H1 (cell line): ENCODE results near the gene KCTD11. TPM values are rescaled to one million over a fixed set of nuclear protein-coding genes. Genes with fewer than 3 reads are reported as not detected.

Experiments used
- ATF2 ChIP-seq: IDR thresholded peaks from 2 replicates; pipeline ENCODE4 v1.6.1; 2012; ENCODE audit warnings: low read length, inconsistent platforms
- CHD1 ChIP-seq: IDR thresholded peaks from 2 replicates; pipeline ENCODE4 v1.6.1; 2012; ENCODE audit warnings: low read depth, low read length, improper control_type of control experiment
- CREB1 ChIP-seq: IDR thresholded peaks from 2 replicates; pipeline ENCODE4 v1.6.1; 2012; ENCODE audit warnings: inconsistent platforms
- EP300 ChIP-seq, 2 experiments: IDR thresholded peaks; 1 replicate in 1 of 2; 2 replicates in 1 of 2; pipeline ENCODE4 v1.6.1; 2011 to 2012; ENCODE audit warnings: low read depth in 2 of 2, low read length in 2 of 2, mild to moderate bottlenecking in 2 of 2, borderline replicate concordance in 1 of 2, inconsistent platforms in 1 of 2, moderate library complexity in 1 of 2
- KDM4A ChIP-seq: IDR thresholded peaks from one replicate; pipeline ENCODE4 v1.7.1; 2012; ENCODE audit warnings: low read depth, mild to moderate bottlenecking, moderate library complexity, low read length, inconsistent platforms; ENCODE audit not compliant: severe bottlenecking
- NRF1 ChIP-seq: IDR thresholded peaks from 2 replicates; pipeline ENCODE4 v1.6.1; 2011; ENCODE audit warnings: mild to moderate bottlenecking, low read depth, low read length, improper control_type of control experiment
- TAF7 ChIP-seq: optimal IDR thresholded peaks from 2 replicates; pipeline ENCODE3; 2011; ENCODE audit warnings: low read depth, mild to moderate bottlenecking, inconsistent platforms, low read length, moderate library complexity, borderline replicate concordance
- polyA plus RNA-seq, 7 experiments: library from polyadenylated mRNA; depleted of rRNA in 3 of 7; stranded (reverse) in 5 of 7; unstranded in 2 of 7; fragments of >200 nt in 5 of 7; fragments of 200-250 nt in 2 of 7; gene quantifications; 1 replicate in 5 of 7; 2 replicates in 1 of 7; 4 replicates in 1 of 7; pipeline versions ENCODE4 v1.2.1 to v1.2.3, GENCODE V29; 2011 to 2013; ENCODE audit warnings: missing spikeins in 2 of 7, mixed read lengths in 2 of 7
- total RNA-seq: library from RNA; stranded (reverse); fragmentation: NEBNext Ultra II Directional; extraction: Animal tissue kit (Norgen Biotek cat#: 25700); gene quantifications from 2 replicates; pipeline ENCODE4 v1.2.1, GENCODE V29; 2021
- TF ChIP-seq, protein P1 (sequence below): fragments of 300-600 bp; sonication (generic); IDR thresholded peaks from 2 replicates; pipeline ENCODE4 v1.7.1; 2012; ENCODE audit warnings: low read length, moderate library complexity, mild to moderate bottlenecking, inconsistent platforms; ENCODE audit not compliant: insufficient replicate concordance
- TF ChIP-seq, protein P2 (sequence below): IDR thresholded peaks from 2 replicates; pipeline ENCODE4 v1.6.1; 2011; ENCODE audit warnings: low read length, improper control_type of control experiment

Gene KCTD11
- total and polyA plus RNA-seq, 2 of the 8 experiments (the other 6 are each of a cell fraction or from before 2014, with no cell fraction given): 8.6 to 9.2 TPM

- TF ChIP-seq, protein P1, sequence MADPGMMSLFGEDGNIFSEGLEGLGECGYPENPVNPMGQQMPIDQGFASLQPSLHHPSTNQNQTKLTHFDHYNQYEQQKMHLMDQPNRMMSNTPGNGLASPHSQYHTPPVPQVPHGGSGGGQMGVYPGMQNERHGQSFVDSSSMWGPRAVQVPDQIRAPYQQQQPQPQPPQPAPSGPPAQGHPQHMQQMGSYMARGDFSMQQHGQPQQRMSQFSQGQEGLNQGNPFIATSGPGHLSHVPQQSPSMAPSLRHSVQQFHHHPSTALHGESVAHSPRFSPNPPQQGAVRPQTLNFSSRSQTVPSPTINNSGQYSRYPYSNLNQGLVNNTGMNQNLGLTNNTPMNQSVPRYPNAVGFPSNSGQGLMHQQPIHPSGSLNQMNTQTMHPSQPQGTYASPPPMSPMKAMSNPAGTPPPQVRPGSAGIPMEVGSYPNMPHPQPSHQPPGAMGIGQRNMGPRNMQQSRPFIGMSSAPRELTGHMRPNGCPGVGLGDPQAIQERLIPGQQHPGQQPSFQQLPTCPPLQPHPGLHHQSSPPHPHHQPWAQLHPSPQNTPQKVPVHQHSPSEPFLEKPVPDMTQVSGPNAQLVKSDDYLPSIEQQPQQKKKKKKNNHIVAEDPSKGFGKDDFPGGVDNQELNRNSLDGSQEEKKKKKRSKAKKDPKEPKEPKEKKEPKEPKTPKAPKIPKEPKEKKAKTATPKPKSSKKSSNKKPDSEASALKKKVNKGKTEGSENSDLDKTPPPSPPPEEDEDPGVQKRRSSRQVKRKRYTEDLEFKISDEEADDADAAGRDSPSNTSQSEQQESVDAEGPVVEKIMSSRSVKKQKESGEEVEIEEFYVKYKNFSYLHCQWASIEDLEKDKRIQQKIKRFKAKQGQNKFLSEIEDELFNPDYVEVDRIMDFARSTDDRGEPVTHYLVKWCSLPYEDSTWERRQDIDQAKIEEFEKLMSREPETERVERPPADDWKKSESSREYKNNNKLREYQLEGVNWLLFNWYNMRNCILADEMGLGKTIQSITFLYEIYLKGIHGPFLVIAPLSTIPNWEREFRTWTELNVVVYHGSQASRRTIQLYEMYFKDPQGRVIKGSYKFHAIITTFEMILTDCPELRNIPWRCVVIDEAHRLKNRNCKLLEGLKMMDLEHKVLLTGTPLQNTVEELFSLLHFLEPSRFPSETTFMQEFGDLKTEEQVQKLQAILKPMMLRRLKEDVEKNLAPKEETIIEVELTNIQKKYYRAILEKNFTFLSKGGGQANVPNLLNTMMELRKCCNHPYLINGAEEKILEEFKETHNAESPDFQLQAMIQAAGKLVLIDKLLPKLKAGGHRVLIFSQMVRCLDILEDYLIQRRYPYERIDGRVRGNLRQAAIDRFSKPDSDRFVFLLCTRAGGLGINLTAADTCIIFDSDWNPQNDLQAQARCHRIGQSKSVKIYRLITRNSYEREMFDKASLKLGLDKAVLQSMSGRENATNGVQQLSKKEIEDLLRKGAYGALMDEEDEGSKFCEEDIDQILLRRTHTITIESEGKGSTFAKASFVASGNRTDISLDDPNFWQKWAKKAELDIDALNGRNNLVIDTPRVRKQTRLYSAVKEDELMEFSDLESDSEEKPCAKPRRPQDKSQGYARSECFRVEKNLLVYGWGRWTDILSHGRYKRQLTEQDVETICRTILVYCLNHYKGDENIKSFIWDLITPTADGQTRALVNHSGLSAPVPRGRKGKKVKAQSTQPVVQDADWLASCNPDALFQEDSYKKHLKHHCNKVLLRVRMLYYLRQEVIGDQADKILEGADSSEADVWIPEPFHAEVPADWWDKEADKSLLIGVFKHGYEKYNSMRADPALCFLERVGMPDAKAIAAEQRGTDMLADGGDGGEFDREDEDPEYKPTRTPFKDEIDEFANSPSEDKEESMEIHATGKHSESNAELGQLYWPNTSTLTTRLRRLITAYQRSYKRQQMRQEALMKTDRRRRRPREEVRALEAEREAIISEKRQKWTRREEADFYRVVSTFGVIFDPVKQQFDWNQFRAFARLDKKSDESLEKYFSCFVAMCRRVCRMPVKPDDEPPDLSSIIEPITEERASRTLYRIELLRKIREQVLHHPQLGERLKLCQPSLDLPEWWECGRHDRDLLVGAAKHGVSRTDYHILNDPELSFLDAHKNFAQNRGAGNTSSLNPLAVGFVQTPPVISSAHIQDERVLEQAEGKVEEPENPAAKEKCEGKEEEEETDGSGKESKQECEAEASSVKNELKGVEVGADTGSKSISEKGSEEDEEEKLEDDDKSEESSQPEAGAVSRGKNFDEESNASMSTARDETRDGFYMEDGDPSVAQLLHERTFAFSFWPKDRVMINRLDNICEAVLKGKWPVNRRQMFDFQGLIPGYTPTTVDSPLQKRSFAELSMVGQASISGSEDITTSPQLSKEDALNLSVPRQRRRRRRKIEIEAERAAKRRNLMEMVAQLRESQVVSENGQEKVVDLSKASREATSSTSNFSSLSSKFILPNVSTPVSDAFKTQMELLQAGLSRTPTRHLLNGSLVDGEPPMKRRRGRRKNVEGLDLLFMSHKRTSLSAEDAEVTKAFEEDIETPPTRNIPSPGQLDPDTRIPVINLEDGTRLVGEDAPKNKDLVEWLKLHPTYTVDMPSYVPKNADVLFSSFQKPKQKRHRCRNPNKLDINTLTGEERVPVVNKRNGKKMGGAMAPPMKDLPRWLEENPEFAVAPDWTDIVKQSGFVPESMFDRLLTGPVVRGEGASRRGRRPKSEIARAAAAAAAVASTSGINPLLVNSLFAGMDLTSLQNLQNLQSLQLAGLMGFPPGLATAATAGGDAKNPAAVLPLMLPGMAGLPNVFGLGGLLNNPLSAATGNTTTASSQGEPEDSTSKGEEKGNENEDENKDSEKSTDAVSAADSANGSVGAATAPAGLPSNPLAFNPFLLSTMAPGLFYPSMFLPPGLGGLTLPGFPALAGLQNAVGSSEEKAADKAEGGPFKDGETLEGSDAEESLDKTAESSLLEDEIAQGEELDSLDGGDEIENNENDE: no peak
- TF ChIP-seq CREB1 (no peak), TAF7 (no peak), ATF2 (no peak), CHD1 (no peak), NRF1 (no peak), KDM4A (no peak), EP300 (IDR thresholded peaks at IDR 0.05; ENCODE audit: borderline replicate concordance in 1 of 2, low read depth in 2 of 2, low read length in 2 of 2) (no peak)
- TF ChIP-seq, protein P2, sequence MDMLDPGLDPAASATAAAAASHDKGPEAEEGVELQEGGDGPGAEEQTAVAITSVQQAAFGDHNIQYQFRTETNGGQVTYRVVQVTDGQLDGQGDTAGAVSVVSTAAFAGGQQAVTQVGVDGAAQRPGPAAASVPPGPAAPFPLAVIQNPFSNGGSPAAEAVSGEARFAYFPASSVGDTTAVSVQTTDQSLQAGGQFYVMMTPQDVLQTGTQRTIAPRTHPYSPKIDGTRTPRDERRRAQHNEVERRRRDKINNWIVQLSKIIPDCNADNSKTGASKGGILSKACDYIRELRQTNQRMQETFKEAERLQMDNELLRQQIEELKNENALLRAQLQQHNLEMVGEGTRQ: no peak
Measured at GRCh38 chr17:7380321-7380720, 28.4 kb downstream of the KCTD11 start (continued).
